Transverse colon (tissue), 3 donors: ENCODE data around the gene ICOSLG.

ENCODE experiments used
- CTCF ChIP-seq, 5 experiments: fragments of 200-600 bp in 3 of 5; fragments of 450-650 bp in 2 of 5; sonication (generic) in 3 of 5; IDR thresholded peaks; 1 replicate in 2 of 5; 2 replicates in 3 of 5; pipeline ENCODE4 v1.5.1; 2016 to 2017; ENCODE audit warnings: antibody characterized with exemption in 5 of 5, inconsistent platforms in 3 of 5, mild to moderate bottlenecking in 2 of 5, moderate library complexity in 1 of 5
- EP300 ChIP-seq: sonication (generic); formaldehyde crosslinking; IDR thresholded peaks from one replicate; pipeline ENCODE4 v1.6.1; 2017; ENCODE audit warnings: antibody characterized with exemption, low read depth

DNA sequence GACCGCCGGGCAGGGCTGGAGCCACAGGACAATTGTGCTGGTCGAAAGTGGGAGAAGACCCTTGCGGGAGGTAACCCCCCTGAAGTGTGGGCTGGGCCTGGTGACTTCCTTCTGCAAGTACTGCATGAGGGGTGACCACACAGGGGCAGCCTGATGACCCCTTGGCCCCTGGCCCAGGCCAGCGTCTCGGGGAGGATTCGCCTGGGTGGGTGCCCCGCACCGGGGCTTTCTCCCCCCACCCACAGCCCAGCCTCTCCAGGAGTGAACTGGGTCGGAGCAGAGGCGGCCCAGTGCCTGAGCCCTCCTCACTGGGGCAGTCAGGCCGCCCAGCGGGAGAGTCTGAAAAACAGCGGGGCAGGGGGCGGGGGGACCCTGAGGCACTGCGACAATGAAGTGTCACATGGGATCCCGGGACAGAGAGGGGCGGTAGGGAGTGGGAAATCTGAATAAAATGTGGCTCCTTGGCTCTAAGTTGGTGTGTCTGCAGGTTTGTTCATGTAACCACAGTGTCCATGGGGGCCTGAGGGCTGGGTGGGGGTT, 22.5 kb upstream of the ICOSLG start:
- no peak for TF ChIP-seq CTCF (IDR thresholded peaks at IDR 0.05)
- no peak for TF ChIP-seq EP300
